GM12873 (cell line): ENCODE results near the gene DOHH.

Experiments used
- TF ChIP-seq, protein P1 (sequence below): IDR thresholded peaks from 2 replicates; pipeline ENCODE4 v1.5.1; 2012; ENCODE audit warnings: low read depth, mild to moderate bottlenecking, moderate library complexity, low read length, control low read depth; ENCODE audit not compliant: insufficient read depth; ENCODE audit errors: missing control alignments

Gene DOHH

DNA sequence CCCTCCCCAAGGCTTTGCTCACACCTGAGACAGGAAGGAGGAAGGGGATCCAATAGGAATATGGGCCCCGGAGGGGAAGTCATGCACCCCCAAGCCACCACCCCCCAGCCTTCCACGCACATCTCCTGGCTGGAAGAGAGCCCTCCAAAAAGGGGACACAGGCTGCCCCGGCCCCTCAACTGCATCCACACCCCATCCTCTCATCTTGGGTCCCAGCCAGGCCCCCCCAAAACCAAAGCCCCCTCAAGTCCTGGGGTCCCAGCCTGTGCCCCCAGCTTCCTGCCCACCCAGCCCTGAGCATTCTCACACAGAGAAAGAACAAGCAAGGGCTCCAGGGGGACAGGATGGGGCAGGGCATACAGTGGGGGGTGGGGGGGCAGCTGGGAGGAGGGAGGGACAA, 32.3 kb downstream of the DOHH start:
- TF ChIP-seq, protein P1, sequence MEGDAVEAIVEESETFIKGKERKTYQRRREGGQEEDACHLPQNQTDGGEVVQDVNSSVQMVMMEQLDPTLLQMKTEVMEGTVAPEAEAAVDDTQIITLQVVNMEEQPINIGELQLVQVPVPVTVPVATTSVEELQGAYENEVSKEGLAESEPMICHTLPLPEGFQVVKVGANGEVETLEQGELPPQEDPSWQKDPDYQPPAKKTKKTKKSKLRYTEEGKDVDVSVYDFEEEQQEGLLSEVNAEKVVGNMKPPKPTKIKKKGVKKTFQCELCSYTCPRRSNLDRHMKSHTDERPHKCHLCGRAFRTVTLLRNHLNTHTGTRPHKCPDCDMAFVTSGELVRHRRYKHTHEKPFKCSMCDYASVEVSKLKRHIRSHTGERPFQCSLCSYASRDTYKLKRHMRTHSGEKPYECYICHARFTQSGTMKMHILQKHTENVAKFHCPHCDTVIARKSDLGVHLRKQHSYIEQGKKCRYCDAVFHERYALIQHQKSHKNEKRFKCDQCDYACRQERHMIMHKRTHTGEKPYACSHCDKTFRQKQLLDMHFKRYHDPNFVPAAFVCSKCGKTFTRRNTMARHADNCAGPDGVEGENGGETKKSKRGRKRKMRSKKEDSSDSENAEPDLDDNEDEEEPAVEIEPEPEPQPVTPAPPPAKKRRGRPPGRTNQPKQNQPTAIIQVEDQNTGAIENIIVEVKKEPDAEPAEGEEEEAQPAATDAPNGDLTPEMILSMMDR: no peak

DNA sequence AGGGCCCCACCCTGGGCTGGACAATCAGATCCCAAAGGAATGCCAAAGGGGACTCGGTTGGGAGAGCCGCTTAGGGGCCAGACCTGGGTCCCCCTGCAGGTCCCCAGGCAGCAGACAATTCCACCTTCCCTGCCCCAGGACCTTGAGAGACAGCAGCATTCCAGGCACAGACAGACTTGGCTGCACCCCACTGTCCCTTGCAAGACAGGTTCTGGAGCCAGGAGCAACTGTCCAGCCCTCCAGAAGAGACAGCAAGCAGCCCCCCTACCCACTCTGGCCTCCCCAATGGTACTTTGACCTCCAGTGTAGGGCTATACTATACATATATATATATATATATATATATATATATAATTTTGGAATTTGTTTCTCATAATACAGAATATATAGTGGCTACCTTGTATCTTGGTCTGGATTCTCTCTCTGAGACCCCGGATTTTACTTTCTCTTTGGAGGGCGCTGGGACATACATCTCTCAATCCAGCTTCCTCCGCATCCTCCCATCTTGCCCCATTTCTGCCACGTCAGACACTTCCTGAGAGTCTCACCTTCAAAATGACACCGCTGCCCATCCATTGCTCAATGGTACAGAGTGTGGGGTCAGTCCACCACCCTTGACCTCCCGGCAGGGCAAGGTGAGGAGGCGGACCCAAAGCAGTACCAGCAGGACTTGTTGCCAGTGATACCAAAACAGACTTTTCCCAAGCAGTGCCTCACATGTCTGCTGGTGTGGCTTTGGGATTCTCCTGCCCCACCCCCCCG, 32.9 kb downstream of the DOHH start:
- TF ChIP-seq, protein P1: no peak

DNA sequence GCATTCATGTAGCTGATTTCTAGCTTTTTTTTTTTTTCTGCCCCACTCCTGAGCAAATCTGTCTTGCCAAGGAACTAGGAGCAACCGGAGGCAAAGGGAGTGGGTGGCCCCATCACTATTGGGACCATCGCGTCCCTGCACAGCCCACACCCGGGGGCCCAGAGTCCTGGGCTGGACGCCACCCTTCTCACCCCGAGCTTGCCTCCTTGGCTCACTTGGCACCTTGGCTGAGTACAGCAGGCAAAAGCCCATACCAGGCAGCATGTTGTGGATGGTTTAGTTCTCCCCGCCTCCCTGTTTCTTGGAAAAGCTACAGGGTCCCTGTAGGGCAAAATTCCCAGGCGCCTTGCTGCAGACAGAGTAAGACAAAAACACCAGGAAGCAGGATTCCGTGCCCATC, 33.8 kb downstream of the DOHH start:
- TF ChIP-seq, protein P1: no peak

DNA sequence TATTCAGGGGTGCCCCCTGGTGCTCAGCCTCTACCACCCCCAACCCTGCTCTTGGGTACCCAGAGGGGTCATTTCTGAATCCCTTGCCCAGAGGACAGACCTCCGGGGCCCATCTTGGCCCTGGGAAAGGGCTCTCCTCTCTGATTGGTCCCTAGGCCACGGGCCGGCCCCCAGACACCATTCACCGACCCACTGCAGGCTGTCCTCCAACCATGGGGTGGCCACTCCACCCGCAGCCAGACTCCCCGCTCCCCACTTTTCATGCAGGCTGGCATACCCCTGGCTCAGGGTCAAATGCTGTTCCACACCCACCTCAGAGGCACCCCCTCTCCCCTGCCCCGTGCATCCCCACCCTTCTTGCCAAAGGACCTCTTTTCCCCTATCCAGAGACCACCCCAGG, 34.9 kb downstream of the DOHH start:
- TF ChIP-seq, protein P1: no peak

DNA sequence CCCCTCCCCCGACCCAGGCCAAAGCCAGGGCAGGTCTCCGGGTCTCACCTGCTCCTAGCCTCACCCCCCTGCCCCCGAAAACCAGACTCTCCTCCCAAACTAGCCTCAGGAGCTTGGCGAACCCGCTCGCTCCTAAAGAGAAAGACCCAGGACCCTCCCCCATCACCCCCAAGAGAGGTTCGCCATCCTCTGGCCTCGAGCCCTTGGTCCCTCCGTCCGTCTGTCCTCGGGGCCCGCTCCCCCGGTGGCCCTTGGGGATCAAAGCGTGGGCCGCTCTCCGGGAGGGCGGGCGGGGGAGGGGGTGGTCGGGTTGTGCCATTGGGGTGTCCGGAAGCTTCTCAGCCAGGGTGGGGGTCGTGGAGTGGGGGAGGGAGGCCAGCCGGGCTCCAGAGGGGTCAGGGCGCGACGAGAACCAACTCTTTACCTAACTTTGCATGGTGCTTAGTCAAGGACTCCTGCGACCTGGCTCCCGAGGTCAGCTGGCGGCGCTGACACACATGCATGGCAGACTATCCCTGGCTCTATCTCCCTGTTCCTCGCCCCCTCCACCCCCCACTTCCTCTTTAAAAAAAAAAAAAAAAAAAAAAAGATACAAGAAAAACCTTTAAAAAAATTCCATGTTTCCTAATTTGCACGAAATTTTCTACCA, 35.8 kb downstream of the DOHH start:
- TF ChIP-seq, protein P1: no peak

DNA sequence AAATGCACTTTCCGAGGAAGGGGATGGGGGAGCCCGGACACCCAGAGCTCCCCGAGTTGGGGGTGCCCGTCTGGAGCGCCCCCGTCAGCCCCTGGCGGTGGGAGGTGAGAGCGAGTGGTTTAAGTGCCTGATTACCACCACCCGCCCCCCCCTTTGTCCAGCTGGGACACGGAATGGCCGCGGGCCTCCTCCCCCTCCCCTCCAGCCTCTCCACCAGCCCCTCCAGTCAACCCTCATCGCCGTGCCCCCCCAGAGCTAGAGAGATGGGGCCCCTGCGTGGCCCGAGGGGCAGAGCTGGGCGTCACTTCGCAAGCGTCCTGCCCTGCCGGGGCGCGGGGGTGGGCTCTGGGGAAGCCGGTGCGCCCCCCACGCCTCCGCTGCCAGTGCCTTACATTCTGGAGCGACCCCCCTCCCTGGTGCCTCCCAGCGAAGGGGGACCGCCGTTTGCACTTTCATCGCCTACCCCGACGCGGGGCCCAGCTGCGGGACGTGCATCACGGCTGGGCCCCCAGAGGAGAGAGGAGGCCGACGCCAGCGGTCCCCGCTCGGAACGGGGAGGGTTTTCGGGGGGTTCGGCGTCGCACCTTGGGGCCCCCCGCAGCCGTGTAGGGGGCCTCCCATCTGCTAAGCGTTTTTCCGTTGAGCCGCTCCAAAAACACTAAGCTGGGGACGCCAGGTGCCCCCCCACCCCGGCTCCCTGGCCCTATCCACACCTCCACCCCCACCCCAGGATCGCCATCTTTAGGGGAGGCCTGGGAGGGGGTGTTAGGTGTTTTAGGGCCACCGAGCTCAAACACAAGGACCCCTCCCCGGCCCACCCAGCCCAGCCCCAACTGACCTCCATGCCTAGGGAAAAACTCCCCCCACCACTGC, 36.5 kb downstream of the DOHH start:
- TF ChIP-seq, protein P1: no peak

DNA sequence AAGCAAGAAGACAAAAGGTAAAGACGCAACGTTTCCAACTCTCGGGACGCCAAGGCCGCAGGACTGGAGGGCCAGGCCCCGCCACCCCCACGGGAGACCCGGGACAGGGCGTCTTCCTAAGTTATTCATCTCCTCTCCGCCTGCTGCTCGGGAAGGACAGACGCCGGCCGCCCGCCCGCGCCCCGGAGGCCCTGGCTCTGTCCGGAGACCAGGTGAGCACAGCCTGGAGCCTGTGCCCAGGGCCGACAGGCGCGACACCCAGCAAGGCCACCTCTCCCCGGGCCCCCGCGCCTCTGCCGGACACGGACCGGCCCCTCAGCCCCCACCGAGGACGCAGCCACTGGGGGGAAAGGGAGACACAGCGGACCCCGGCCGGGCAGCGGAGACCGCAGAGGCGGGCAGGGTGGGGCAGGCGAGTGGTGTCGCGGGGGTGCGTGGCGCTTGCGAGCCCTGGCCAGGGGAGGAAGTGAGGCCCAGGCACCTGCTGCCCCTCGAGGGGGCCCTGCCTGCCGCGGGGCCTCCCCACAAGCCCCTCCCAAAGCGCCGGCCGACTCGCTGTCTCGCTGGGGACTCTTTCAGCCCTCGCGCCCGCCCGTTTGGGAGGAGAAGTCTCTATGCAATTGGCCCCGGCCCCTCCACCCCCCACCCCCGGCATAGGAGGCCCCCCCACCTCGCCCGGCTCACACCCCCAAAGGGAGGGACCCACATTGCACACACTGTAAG, 37.3 kb downstream of the DOHH start:
- TF ChIP-seq, protein P1: no peak
